ENCODE measurements around the gene NRG3. TPM values are rescaled to one million over a fixed set of nuclear protein-coding genes. Genes with fewer than 3 reads are reported as not detected.
A peak's percentile ranks its signal among the peaks of the same experiment; 100 is the strongest.

NRG3 gene
- total and polyA plus RNA-seq, 12 donors, result 0.03 to 0.73 (median 0.13) TPM; not detected in 5

- Histone ChIP-seq H3K27ac (no peak overlapping the region), H3K4me1 (no peaks in the 10 kb centered on the region), H3K9me3 (peaks cover 0 to 4% (median 0%) of the 10 kb centered on the region in 11 donors), H3K36me3 (no peaks in the 10 kb centered on the region), H3K4me3 (no peak overlapping the region), H3K27me3 (no peaks in the 10 kb centered on the region)
- no peak for TF ChIP-seq CTCF (IDR thresholded peaks at IDR 0.05)
- 74 to 76% methylated on average over 3 of the region's 3 CpGs for WGBS, 2 donors
- intact Hi-C loops (cut with DNase I), result no loop called here
- ATAC-seq (no peak), DNase-seq (no peak)
Observed at GRCh38 chr10:82925547-82925946, 1050.6 kb downstream of the NRG3 start.

GRCh38 chr10:82932451-82932850, 1057.5 kb downstream of the NRG3 start:
- Histone ChIP-seq H3K27me3 (no peaks in the 10 kb centered on the region), H3K4me1 (no peaks in the 10 kb centered on the region)
- intact Hi-C loops (cut with DNase I), result no loop called here

GRCh38 chr10:82934429-82934828, 1059.4 kb downstream of the NRG3 start:
- Histone ChIP-seq H3K4me3 (no peak overlapping the region), H3K36me3 (no peaks in the 10 kb centered on the region), H3K9me3 (no peaks in the 10 kb centered on the region), H3K27ac (no peak overlapping the region), H3K27me3 (no peaks in the 10 kb centered on the region), H3K4me1 (no peaks in the 10 kb centered on the region)
- TF ChIP-seq CTCF (IDR thresholded peaks at IDR 0.05), result peak in 2 of 9 donors; percentile 10 to 35
- WGBS, 2 donors, result 50 to 53% methylated on average over 2 of the region's 2 CpGs
- ATAC-seq, result no peak
- DNase-seq, result no peak
- intact Hi-C loops (cut with DNase I), result no loop called here

More at GRCh38 chr10:82932451-82932850, 1057.5 kb downstream of the NRG3 start:
- 61 to 64% methylated on average over 3 of the region's 3 CpGs for WGBS, 2 donors
- DNase-seq (no peak), ATAC-seq (no peak)
- no peak overlapping the region for H3K27ac ChIP-seq
- H3K9me3 ChIP-seq, result peaks cover 0 to 2% (median 0%) of the 10 kb centered on the region in 11 donors
- H3K4me3 ChIP-seq, result no peak overlapping the region
- no peak for TF ChIP-seq CTCF (IDR thresholded peaks at IDR 0.05)
- no peaks in the 10 kb centered on the region for H3K36me3 ChIP-seq

- no peak overlapping the region for H3K4me3 ChIP-seq
- H3K4me1 ChIP-seq, result no peaks in the 10 kb centered on the region
- ATAC-seq (no peak), DNase-seq (no peak)
- intact Hi-C loops (cut with DNase I), result no loop called here
- WGBS, 2 donors, result 77 to 90% methylated on average over 2 of the region's 2 CpGs
- H3K27me3 ChIP-seq, result no peaks in the 10 kb centered on the region
- H3K9me3 ChIP-seq, result no peaks in the 10 kb centered on the region
- no peak for TF ChIP-seq CTCF (IDR thresholded peaks at IDR 0.05)
- no peak overlapping the region for H3K27ac ChIP-seq
- H3K36me3 ChIP-seq, result no peaks in the 10 kb centered on the region
Observed at GRCh38 chr10:82934947-82935346, 1060.0 kb downstream of the NRG3 start.

All from heart right ventricle (tissue), 16 donors.